ENCODE data around the gene GALNTL6.
"Not testable (repeated sequence)": the region's sequence is repeated elsewhere in the genome, so short reads cannot be mapped to it uniquely, and the experiment has no call there.

GALNTL6 gene

GRCh38 chr4:172392741-172393140, 579.5 kb downstream of the GALNTL6 start:
- no peak for DNase-seq (ENCODE audit: low spot score)

- no peak for DNase-seq (ENCODE audit: low spot score)
Observed at GRCh38 chr4:172393220-172393619, 580.0 kb downstream of the GALNTL6 start.

- DNase-seq (ENCODE audit: low spot score), result no peak
Observed at GRCh38 chr4:172404676-172405075, 591.5 kb downstream of the GALNTL6 start.

GRCh38 chr4:172410363-172410762, 597.2 kb downstream of the GALNTL6 start:
- no peak for DNase-seq (ENCODE audit: low spot score)

- DNase-seq (ENCODE audit: low spot score), result no peak
Observed at GRCh38 chr4:172411149-172411548, 597.9 kb downstream of the GALNTL6 start.

- no peak for DNase-seq (ENCODE audit: low spot score)
Observed at GRCh38 chr4:172412851-172413580, 599.8 kb downstream of the GALNTL6 start.

- DNase-seq (ENCODE audit: low spot score), result not testable (repeated sequence)
Observed at GRCh38 chr4:172428979-172429378, 615.8 kb downstream of the GALNTL6 start.

GRCh38 chr4:172480471-172480870, 667.3 kb downstream of the GALNTL6 start:
- DNase-seq (ENCODE audit: low spot score), result no peak

- no peak for DNase-seq (ENCODE audit: low spot score)
Observed at GRCh38 chr4:172481802-172482508, 668.8 kb downstream of the GALNTL6 start.

GRCh38 chr4:172485007-172485406, 671.8 kb downstream of the GALNTL6 start:
- no peak for DNase-seq (ENCODE audit: low spot score)

GRCh38 chr4:172486531-172486930, 673.3 kb downstream of the GALNTL6 start:
- DNase-seq (ENCODE audit: low spot score), result no peak

GRCh38 chr4:172489861-172490260, 676.7 kb downstream of the GALNTL6 start:
- DNase-seq (ENCODE audit: low spot score), result no peak

GRCh38 chr4:172495769-172496168, 682.6 kb downstream of the GALNTL6 start:
- DNase-seq (ENCODE audit: low spot score), result no peak

- no peak for DNase-seq (ENCODE audit: low spot score)
Observed at GRCh38 chr4:172497321-172497720, 684.1 kb downstream of the GALNTL6 start.

- DNase-seq (ENCODE audit: low spot score), result no peak
Observed at GRCh38 chr4:172514011-172514410, 700.8 kb downstream of the GALNTL6 start.

- no peak for DNase-seq (ENCODE audit: low spot score)
Observed at GRCh38 chr4:172514801-172515200, 701.6 kb downstream of the GALNTL6 start.

- peak; percentile 37 for DNase-seq (ENCODE audit: low spot score)
Observed at GRCh38 chr4:172515266-172515879, 702.2 kb downstream of the GALNTL6 start.

GRCh38 chr4:172517391-172517790, 704.2 kb downstream of the GALNTL6 start:
- DNase-seq (ENCODE audit: low spot score), result no peak

- no peak for DNase-seq (ENCODE audit: low spot score)
Observed at GRCh38 chr4:172521248-172521647, 708.0 kb downstream of the GALNTL6 start.

GRCh38 chr4:172521680-172522079, 708.5 kb downstream of the GALNTL6 start:
- DNase-seq (ENCODE audit: low spot score), result no peak

GRCh38 chr4:172543249-172543648, 730.0 kb downstream of the GALNTL6 start:
- DNase-seq (ENCODE audit: low spot score), result no peak

GRCh38 chr4:172546782-172547181, 733.6 kb downstream of the GALNTL6 start:
- DNase-seq (ENCODE audit: low spot score), result no peak

- peak; percentile 12 for DNase-seq (ENCODE audit: low spot score)
Observed at GRCh38 chr4:172547724-172548123, 734.5 kb downstream of the GALNTL6 start.

All from iPS-NIHi11 (cell line).